Measurements from ENCODE around the gene COL2A1. TPM values are rescaled to one million over a fixed set of nuclear protein-coding genes. Genes with fewer than 3 reads are reported as not detected.

Gene COL2A1
- total RNA-seq, 4 donors from 2014 or later, result not detected

DNA sequence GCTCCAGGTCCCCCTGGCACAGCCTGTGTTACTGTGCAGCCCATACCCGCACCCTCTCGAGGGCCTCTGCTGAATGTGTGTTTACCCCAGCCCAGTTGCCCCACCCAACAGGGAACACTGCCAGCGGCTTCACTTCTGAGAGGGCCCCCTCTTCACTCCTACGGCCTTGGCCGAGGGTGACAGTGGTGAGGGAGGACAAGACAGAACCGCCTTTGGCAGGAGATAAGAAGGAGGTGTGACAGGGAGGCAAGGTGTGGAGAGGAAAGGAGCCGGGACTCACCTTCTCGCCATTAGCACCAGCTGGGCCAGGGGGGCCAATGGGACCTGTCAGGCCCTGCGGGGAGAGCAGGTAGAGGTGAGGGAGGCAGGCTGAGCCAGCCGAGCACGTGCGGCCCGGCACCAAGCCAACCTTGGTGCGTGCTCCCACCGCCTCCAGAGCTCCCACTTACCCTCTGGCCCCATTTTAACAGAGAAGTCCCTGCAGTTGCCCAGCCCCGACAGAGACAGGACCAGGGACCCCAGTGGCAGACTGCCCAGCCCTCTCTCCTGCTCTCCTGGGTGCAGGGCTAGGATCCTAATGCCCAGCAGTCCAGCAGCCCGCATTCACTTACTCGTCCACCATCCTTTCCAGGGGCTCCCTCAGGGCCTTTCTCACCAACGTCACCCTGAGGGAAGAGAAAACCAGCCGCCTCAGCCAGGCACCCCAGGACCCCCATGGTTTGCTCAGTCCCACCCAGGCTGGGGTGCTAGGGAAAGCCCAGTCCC is 22.6 kb downstream of the COL2A1 start:
- Histone ChIP-seq H3K4me1 (no peaks in the 10 kb centered on the region), H3K27ac (no peak overlapping the region), H3K27me3 (peaks cover 0 to 35% (median 0%) of the 10 kb centered on the region in 4 donors), H3K4me3 (no peak overlapping the region), H3K36me3 (no peaks in the 10 kb centered on the region), H3K9me3 (no peaks in the 10 kb centered on the region)
- intact Hi-C loops (cut with DNase I), result no loop called here
- 60 to 77% methylated on average over 10 to 12 of the region's 20 CpGs for WGBS, 2 donors
- DNase-seq, result no peak
- TF ChIP-seq, protein P1, sequence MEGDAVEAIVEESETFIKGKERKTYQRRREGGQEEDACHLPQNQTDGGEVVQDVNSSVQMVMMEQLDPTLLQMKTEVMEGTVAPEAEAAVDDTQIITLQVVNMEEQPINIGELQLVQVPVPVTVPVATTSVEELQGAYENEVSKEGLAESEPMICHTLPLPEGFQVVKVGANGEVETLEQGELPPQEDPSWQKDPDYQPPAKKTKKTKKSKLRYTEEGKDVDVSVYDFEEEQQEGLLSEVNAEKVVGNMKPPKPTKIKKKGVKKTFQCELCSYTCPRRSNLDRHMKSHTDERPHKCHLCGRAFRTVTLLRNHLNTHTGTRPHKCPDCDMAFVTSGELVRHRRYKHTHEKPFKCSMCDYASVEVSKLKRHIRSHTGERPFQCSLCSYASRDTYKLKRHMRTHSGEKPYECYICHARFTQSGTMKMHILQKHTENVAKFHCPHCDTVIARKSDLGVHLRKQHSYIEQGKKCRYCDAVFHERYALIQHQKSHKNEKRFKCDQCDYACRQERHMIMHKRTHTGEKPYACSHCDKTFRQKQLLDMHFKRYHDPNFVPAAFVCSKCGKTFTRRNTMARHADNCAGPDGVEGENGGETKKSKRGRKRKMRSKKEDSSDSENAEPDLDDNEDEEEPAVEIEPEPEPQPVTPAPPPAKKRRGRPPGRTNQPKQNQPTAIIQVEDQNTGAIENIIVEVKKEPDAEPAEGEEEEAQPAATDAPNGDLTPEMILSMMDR (IDR thresholded peaks at IDR 0.05), result no peak
- no peak for TF ChIP-seq POLR2A (IDR thresholded peaks at IDR 0.05)

DNA sequence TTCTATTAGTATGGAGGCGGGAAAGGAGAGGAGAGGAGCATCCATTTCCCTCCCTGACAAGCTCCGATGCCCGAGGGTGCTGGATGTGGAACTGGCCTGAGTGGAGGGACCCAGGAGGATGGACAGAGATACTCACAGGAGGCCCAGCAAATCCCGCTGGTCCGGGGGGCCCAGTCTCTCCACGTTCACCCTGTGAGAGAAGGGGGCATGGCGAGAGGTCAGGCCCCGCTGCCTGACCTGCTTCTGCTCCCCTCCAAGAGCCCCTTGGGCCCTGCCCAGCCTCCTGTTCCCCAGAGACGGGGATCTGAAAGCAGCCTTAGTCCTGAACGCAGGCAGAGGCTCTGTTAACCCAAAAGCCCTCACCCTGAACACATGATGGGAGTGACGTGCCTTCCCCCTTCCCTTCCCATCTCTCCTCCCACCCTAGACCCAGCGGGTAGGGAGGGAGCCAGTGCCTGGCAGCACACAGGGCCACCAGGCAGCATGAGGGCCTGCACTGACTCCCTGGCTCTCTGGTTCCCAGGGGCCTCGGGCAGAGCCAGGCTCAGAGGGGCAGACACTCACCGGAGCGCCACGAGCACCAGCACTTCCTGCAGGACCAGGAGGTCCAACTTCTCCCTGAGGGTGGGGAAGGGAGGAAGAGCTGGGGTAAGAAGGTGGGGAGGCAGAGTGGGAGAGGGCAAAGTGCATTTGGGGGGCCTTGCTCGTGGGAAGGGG is 23.3 kb downstream of the COL2A1 start:
- no peak overlapping the region for H3K4me3 ChIP-seq
- H3K27ac ChIP-seq, result no peak overlapping the region
- H3K9me3 ChIP-seq, result no peaks in the 10 kb centered on the region
- WGBS, 2 donors, result 66 to 81% methylated on average over 6 to 9 of the region's 17 CpGs
- TF ChIP-seq, protein P1 (IDR thresholded peaks at IDR 0.05), result no peak
- TF ChIP-seq POLR2A (IDR thresholded peaks at IDR 0.05), result no peak
- intact Hi-C loops (cut with DNase I), result no loop called here
- peaks cover 0 to 35% (median 0%) of the 10 kb centered on the region in 4 donors for H3K27me3 ChIP-seq
- no peak for DNase-seq
- H3K36me3 ChIP-seq, result no peaks in the 10 kb centered on the region
- H3K4me1 ChIP-seq, result no peaks in the 10 kb centered on the region

DNA sequence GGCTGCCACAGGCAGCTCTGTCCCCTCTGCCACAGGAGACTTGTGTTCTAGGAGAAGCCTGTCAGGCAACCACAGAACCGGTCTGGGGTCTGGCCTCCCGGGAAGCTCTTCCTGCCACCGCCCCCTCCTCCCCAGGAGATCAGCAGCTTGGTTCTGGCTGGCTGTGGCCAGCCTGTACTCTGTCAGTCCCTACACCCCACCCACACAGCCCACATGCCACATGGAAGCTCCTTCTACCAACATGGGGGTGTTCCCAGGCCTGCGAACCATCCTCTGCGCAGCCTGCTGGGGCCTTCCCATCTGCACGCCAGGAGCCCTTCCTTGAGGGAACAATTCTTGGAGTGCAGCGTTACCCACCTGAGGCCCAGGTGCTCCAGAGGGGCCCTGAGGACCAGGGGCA is 24.1 kb downstream of the COL2A1 start:
- TF ChIP-seq POLR2A (IDR thresholded peaks at IDR 0.05), result no peak
- TF ChIP-seq, protein P1 (IDR thresholded peaks at IDR 0.05), result no peak
- Histone ChIP-seq H3K27ac (no peak overlapping the region), H3K36me3 (no peaks in the 10 kb centered on the region), H3K9me3 (no peaks in the 10 kb centered on the region), H3K4me1 (no peaks in the 10 kb centered on the region), H3K4me3 (no peak overlapping the region), H3K27me3 (peaks cover 0 to 35% (median 0%) of the 10 kb centered on the region in 4 donors)
- 93% methylated on average over 3 of the region's 7 CpGs; no CpG with 5 or more reads in 1 of the 2 donors for WGBS, 2 donors
- intact Hi-C loops (cut with DNase I), result no loop called here
- no peak for DNase-seq

DNA sequence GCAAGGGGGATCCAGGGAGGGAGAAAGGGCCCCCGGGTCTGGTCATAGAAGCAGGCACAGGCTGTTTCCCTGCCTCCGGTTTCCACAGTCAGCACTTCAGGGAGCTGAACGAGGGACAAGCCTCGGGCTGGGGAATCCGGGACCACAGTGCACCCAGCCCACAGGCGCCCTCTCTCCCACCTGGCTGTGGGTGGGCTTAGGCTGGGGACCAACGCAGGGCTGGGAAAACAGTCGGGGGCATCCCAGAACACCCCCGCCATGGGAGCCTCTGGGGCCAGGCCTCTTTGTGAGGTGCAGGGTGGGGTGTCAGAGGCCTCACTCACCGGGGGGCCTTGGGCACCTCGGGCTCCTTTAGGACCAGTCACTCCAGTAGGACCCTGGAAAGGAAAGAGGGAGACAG is 24.6 kb downstream of the COL2A1 start:
- no peaks in the 10 kb centered on the region for H3K9me3 ChIP-seq
- H3K4me3 ChIP-seq, result no peak overlapping the region
- H3K36me3 ChIP-seq, result no peaks in the 10 kb centered on the region
- no peak for TF ChIP-seq POLR2A (IDR thresholded peaks at IDR 0.05)
- TF ChIP-seq, protein P1 (IDR thresholded peaks at IDR 0.05), result no peak
- H3K27me3 ChIP-seq, result peaks cover 0 to 35% (median 0%) of the 10 kb centered on the region in 4 donors
- H3K4me1 ChIP-seq, result no peaks in the 10 kb centered on the region
- intact Hi-C loops (cut with DNase I), result no loop called here
- 76 to 91% methylated on average over 2 to 4 of the region's 11 CpGs for WGBS, 2 donors
- no peak overlapping the region for H3K27ac ChIP-seq
- no peak for DNase-seq

DNA sequence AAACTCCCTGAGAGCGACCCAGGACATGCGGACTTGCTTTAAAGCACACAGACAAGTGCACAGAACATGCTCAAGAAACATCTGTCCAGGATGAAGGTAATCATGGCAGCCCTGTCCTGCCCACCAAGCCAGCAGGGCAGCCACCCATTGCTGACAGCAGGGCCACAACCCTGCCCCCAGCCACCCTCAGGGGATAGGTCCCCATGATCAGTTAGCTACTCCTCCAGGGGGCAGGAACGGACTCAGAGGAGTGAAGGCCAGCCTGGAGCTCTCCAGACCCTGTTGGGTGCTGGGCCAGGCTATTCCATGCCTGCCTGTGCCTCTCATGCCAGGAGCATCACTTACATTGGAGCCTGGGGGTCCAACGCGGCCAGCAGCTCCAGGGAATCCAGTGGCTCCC is 25.1 kb downstream of the COL2A1 start:
- no peak for DNase-seq
- Histone ChIP-seq H3K36me3 (no peaks in the 10 kb centered on the region), H3K4me1 (no peaks in the 10 kb centered on the region), H3K27ac (no peak overlapping the region), H3K27me3 (peaks cover 0 to 35% (median 0%) of the 10 kb centered on the region in 4 donors), H3K9me3 (no peaks in the 10 kb centered on the region), H3K4me3 (no peak overlapping the region)
- intact Hi-C loops (cut with DNase I), result no loop called here
- WGBS, 2 donors, result 88 to 100% methylated on average over 2 to 3 of the region's 5 CpGs
- no peak for TF ChIP-seq POLR2A (IDR thresholded peaks at IDR 0.05)
- TF ChIP-seq, protein P1 (IDR thresholded peaks at IDR 0.05), result no peak
